NCI-H1417 treated with DMSO at 0.1 percent for 48 hours (cell line): ENCODE measurements around the gene API5.
"Not testable (repeated sequence)": the region's sequence is repeated elsewhere in the genome, so short reads cannot be mapped to it uniquely, and the experiment has no call there.

Source experiments
- DNase-seq: peaks from one replicate; lab custom pipeline; 2025; lab: John Stamatoyannopoulos, UW

Gene API5

GRCh38 chr11:43311791-43312607 lies at the start of gene API5:
API5 (plus strand) TSS chr11:43311996; CDS start chr11:43312128, 132 bp downstream.
- peak; percentile 79 for DNase-seq

- DNase-seq = no peak
Observed at GRCh38 chr11:43267856-43268580, 43.8 kb upstream of the API5 start.

- no peak for DNase-seq
Observed at GRCh38 chr11:43268786-43269185, 43.0 kb upstream of the API5 start.

GRCh38 chr11:43269254-43269918 lies 42.4 kb upstream of the API5 start:
- DNase-seq = no peak

GRCh38 chr11:43270468-43270867 lies 41.3 kb upstream of the API5 start:
- no peak for DNase-seq

DNA sequence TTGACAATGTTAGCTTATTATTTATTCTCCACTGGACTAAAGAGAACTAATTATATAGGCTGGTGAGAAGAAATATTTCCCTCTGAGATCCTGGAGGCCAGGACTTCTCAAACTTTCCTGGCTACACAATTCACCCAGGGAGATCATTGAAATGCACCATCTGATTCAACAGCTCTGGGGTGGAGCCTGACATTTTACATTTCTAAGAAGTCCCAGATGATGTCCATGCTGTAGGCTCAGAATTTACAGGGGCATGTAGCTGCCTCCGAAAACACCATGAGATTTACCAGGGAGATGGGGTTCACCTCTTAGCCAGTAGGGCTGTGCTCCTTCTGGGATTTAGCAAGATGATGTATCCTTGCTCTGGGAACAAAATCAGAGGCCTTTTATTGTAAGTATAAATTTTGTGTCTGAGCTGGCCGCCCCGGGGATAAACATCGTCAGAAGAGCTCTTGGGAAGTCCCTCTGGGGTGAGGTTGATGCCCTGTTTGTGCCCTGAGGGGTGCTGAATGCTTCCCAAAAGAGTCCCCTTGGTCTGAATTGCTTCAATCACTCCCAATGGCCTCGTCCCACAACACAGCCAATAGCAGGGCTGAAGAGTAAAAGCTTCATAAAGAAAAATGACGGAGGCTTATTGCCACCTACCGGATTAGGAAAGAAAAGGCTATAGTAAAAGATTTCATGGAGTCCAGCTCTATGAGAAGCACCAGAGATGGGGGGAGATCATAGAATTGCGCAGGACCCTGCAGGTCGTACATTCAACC lies 33.4 kb upstream of the API5 start:
- DNase-seq = no peak

DNA sequence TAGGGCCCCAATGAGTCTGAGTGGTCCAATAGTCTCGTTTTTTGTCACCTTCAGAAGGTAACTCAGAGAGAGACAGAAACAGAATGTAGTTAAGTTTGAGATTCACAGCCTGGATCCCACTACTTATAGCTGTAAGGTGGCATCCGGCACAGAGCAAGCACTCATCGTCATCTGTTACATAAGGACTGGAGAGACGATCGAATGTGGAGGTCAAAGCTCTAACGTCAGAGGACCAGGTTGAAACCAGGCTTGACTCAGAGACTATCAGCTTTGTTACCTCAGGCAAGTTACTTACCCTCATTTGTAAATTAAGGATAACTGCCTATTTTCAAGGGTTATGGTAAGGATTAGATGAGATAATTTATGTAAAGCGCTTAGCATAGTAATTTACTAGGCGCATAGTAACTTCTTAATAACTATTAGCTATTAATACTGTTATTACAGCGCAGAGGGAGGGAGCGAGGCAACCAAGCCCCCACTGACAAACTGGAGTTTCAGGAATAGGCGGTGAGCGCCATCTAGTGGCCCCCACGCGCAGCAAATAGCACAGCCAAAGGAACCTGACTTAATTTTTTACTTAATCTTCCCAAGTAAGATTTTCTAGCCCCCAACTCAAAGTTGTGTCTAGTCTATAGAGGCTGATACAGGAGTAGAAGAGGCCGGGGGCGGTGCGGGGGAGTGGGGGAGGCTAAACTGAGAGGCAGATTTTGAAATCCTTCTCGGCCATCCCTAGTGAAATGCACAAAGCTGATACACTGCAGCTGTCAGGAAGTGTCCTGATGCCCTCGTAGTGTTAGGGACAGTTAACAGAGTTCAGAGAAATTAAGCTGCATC lies 29.0 kb upstream of the API5 start:
- no peak for DNase-seq

DNA sequence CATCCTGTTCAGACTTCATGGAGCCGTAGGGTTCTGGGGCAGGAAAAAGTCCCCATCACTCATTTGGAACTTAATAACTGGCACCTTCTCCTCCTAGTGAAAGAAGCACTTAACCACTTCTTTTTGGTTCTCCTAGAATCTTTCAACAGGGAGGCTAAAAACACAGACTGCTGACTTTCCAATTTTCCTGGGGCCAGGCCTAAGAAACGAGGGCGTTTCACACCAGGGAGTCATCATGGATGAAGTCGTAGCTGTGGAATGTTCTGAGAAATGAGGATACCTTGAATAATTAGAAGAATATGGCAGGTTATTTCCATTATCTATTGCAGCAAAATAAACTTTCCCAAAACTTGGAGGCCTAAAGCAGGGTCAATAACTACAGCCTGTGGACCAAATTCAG lies 26.0 kb upstream of the API5 start:
- DNase-seq = no peak

GRCh38 chr11:43289368-43289767 lies 22.4 kb upstream of the API5 start:
- no peak for DNase-seq

GRCh38 chr11:43298397-43298796 lies 13.4 kb upstream of the API5 start:
- DNase-seq = no peak

GRCh38 chr11:43315966-43316365 lies 4.2 kb downstream of the API5 start:
- no peak for DNase-seq

- no peak for DNase-seq
Observed at GRCh38 chr11:43316451-43316850, 4.7 kb downstream of the API5 start.

GRCh38 chr11:43327987-43328386 lies 16.2 kb downstream of the API5 start:
- no peak for DNase-seq

DNA sequence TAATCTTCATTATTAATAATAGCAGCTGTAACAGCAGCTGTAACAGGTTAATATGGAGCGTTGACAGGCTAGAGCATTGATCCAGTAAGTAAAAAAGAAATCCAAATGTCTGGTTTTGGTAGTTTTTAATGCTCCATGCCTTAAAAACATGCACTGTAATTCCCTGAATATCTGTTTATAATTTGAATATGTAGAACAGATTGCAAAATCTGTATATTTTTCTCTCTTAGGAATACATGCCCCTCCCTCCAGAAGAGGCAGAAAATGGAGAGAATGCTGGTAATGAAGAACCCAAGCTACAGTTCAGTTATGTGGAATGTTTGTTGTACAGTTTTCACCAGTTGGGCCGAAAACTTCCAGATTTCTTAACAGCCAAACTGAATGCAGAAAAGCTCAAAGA lies 16.7 kb downstream of the API5 start:
- no peak for DNase-seq

- DNase-seq = no peak
Observed at GRCh38 chr11:43341159-43341558, 29.4 kb downstream of the API5 start.

DNA sequence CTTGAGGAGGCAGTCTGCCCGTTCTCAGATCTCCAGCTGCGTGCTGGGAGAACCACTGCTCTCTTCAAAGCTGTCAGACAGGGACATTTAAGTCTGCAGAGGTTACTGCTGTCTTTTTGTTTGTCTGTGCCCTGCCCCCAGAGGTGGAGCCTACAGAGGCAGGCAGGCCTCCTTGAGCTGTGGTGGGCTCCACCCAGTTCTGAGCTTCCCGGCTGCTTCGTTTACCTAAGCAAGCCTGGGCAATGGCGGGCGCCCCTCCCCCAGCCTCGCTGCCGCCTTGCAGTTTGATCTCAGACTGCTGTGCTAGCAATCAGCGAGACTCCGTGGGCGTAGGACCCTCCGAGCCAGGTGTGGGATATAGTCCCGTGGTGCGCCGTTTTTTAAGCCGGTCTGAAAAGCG lies 39.6 kb downstream of the API5 start:
- DNase-seq = not testable (repeated sequence)

- DNase-seq = no peak
Observed at GRCh38 chr11:43354311-43354710, 42.5 kb downstream of the API5 start.

DNA sequence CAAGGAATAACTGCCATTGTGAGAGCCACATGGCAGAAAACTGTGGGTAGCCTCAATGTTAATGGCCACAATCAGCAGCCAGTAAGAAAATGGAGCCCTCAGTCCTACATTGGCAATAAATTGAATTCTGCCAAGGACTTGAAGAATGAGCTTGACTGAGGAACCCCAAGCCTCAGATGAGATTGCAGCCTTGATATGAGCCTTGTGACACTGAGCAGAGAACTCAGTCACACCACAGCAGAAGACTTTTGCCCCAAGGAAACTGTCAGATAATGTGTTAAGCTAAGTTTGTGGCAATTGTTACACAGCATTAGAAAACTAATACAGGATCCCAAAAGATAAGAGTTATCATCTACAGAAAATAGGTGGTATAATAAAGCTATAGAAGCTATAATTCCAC lies 44.5 kb downstream of the API5 start:
- DNase-seq = no peak

GRCh38 chr11:43358279-43358800 lies 46.5 kb downstream of the API5 start:
- no peak for DNase-seq

DNA sequence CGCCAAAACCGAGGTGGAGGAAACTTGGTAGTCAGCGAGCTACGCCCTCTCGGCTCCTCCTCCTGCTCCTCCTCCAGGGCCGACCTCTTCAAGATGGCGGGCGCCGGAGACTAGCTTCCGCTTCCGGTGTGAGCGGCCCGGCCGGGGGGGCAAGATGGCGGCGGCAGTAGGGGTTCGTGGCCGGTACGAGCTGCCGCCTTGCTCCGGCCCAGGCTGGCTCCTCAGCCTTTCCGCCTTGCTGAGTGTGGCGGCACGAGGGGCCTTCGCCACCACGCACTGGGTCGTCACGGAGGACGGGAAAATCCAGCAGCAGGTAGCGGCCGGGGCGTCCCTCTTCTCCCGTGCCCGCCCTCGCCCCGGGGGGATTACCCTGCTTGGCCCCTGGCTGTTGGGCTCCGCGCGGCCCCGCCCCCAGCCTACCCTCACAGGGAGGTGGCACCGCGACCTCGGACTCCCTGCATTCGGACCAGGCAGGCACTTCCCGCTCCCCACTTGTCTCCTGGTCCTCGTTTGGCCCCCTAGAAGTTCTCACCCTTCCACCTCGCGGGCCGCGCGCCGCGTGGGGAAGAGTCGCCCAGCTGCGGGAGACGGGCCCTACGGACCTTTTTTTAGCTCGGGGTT lies 47.1 kb downstream of the API5 start, which contains the start of gene TTC17:
TTC17 (plus strand) TSS at position 120 of the 621 bp plus-strand sequence; CDS start at position 155, 35 bp downstream.
- DNase-seq = peak; percentile 62
